Measurements from ENCODE around the gene SLC2A9.

GRCh38 chr4:9927341-9928007 is 93.8 kb downstream of the SLC2A9 start:
- no peak for TF ChIP-seq CTCF (IDR thresholded peaks at IDR 0.05 in 4 of 5, conservative IDR thresholded peaks at IDR 0.05 in 1 of 5)
- no peak for TF ChIP-seq POLR2A (IDR thresholded peaks at IDR 0.05)

All from gastrocnemius medialis (tissue), 4 donors.